OCI-LY3 (cell line): ENCODE results near the gene C1orf21.

Experiments
- CTCF ChIP-seq: fragments of 200-600, 300-600 bp; sonication (generic); IDR thresholded peaks from 2 replicates; pipeline ENCODE4 v1.5.1; 2014; ENCODE audit warnings: antibody characterized with exemption, low read length, low read depth
- EZH2phosphoT487 ChIP-seq: fragments of 200-600 bp; shearing (Covaris generic); IDR thresholded peaks from 2 replicates; pipeline ENCODE4 v1.6.1; 2018; ENCODE audit warnings: antibody characterized with exemption, mixed run types, low read depth

- no peak for TF ChIP-seq CTCF
- no peak for TF ChIP-seq EZH2phosphoT487
Measured at GRCh38 chr1:184419350-184420161, 32.7 kb downstream of the C1orf21 start.
